Liver (tissue), 9 donors: ENCODE measurements around the gene PACS1. TPM values are rescaled to one million over a fixed set of nuclear protein-coding genes. Genes with fewer than 3 reads are reported as not detected.

Experiments
- DNase-seq: peaks from one replicate; pipeline ENCODE4 v3.0.0-alpha.2; 2017; ENCODE audit warnings: low spot score
- H3K27ac ChIP-seq, 2 donors: one replicate each; pipeline ENCODE4 v1.7.0; 2013; ENCODE audit warnings: inconsistent platforms in 2 of 2, low read length in 2 of 2, control low read depth in 1 of 2, low read depth in 1 of 2, mild to moderate bottlenecking in 1 of 2
- H3K27me3 ChIP-seq, 4 donors: one replicate each; pipeline versions ENCODE4 v1.6.1 to v1.7.0; 2013; ENCODE audit warnings: low read length in 3 of 4, inconsistent platforms in 1 of 4, mild to moderate bottlenecking in 1 of 4, moderate library complexity in 1 of 4; ENCODE audit not compliant: control insufficient read depth in 4 of 4, insufficient read depth in 4 of 4
- H3K36me3 ChIP-seq, 4 donors: one replicate each; pipeline versions ENCODE4 v1.6.1 to v1.7.0; 2013; ENCODE audit warnings: low read length in 3 of 4, mild to moderate bottlenecking in 3 of 4, low read depth in 1 of 4, moderate library complexity in 1 of 4; ENCODE audit not compliant: control insufficient read depth in 4 of 4, insufficient read depth in 3 of 4
- H3K4me1 ChIP-seq, 4 donors: one replicate each; pipeline versions ENCODE4 v1.6.1 to v1.7.0; 2013; ENCODE audit warnings: low read length in 3 of 4, mild to moderate bottlenecking in 3 of 4, moderate library complexity in 1 of 4; ENCODE audit not compliant: control insufficient read depth in 4 of 4, insufficient read depth in 4 of 4
- H3K4me3 ChIP-seq, 3 donors: one replicate each; pipeline versions ENCODE4 v1.6.1 to v1.7.0; 2013; ENCODE audit warnings: low read length in 3 of 3, control low read depth in 1 of 3, low read depth in 1 of 3, mild to moderate bottlenecking in 1 of 3
- H3K9ac ChIP-seq, 2 donors: one replicate each; pipeline ENCODE4 v1.7.0; 2013; ENCODE audit warnings: low read length in 2 of 2, mild to moderate bottlenecking in 2 of 2, moderate library complexity in 2 of 2, control low read depth in 1 of 2, low read depth in 1 of 2
- H3K9me3 ChIP-seq, 4 donors: one replicate each; pipeline versions ENCODE4 v1.6.1 to v1.7.0; 2013; ENCODE audit warnings: low read length in 3 of 4; ENCODE audit not compliant: control insufficient read depth in 4 of 4
- ATF3 ChIP-seq: IDR thresholded peaks from 2 replicates; pipeline ENCODE4 v1.6.1; 2016; ENCODE audit warnings: antibody characterized with exemption
- CTCF ChIP-seq: fragments of 150-350 bp; IDR thresholded peaks from 2 replicates; pipeline ENCODE4 v1.5.1; 2017; ENCODE audit warnings: improper control_type of control experiment, low read depth, low read length; ENCODE audit not compliant: missing input control
- EGR1 ChIP-seq, 2 donors: IDR thresholded peaks; 2 replicates each; pipeline ENCODE4 v1.6.1; 2016 to 2018; ENCODE audit warnings: antibody characterized with exemption in 2 of 2, low read depth in 2 of 2
- FOXA1 ChIP-seq: IDR thresholded peaks from 2 replicates; pipeline ENCODE4 v1.6.1; 2016; ENCODE audit warnings: antibody characterized with exemption
- FOXA2 ChIP-seq: IDR thresholded peaks from 2 replicates; pipeline ENCODE4 v1.6.1; 2016; ENCODE audit warnings: antibody characterized with exemption
- GABPA ChIP-seq, 2 donors: IDR thresholded peaks in 1 of 2; conservative IDR thresholded peaks in 1 of 2; 2 replicates each; pipeline ENCODE4 v1.6.1; 2016; ENCODE audit warnings: antibody characterized with exemption in 2 of 2, mild to moderate bottlenecking in 1 of 2, moderate library complexity in 1 of 2
- HNF4A ChIP-seq, 2 donors: conservative IDR thresholded peaks; 2 replicates each; pipeline ENCODE4 v1.6.1; 2016; ENCODE audit warnings: antibody characterized with exemption in 2 of 2, mild to moderate bottlenecking in 2 of 2
- HNF4G ChIP-seq: IDR thresholded peaks from 2 replicates; pipeline ENCODE4 v1.6.1; 2016; ENCODE audit warnings: antibody characterized with exemption
- JUND ChIP-seq, 2 donors: IDR thresholded peaks; 2 replicates each; pipeline ENCODE4 v1.6.1; 2016; ENCODE audit warnings: antibody characterized with exemption in 2 of 2
- MAX ChIP-seq: IDR thresholded peaks from 2 replicates; pipeline ENCODE4 v1.6.1; 2016; ENCODE audit warnings: antibody characterized with exemption
- NR2F2 ChIP-seq: IDR thresholded peaks from 2 replicates; pipeline ENCODE4 v1.6.1; 2016; ENCODE audit warnings: antibody characterized with exemption
- RAD21 ChIP-seq, 2 donors: IDR thresholded peaks; 2 replicates each; pipeline ENCODE4 v1.6.1; 2016; ENCODE audit warnings: antibody characterized with exemption in 2 of 2, mild to moderate bottlenecking in 2 of 2
- REST ChIP-seq: IDR thresholded peaks from 2 replicates; pipeline ENCODE4 v1.6.1; 2016; ENCODE audit warnings: antibody characterized with exemption, mild to moderate bottlenecking
- RXRA ChIP-seq, 2 donors: IDR thresholded peaks; 2 replicates each; pipeline ENCODE4 v1.6.1; 2017 to 2018; ENCODE audit warnings: antibody characterized with exemption in 2 of 2, mild to moderate bottlenecking in 1 of 2
- SP1 ChIP-seq: IDR thresholded peaks from 2 replicates; pipeline ENCODE4 v1.6.1; 2018; ENCODE audit warnings: antibody characterized with exemption, mild to moderate bottlenecking
- TAF1 ChIP-seq: conservative IDR thresholded peaks from 2 replicates; pipeline ENCODE4 v1.6.1; 2016; ENCODE audit warnings: antibody characterized with exemption, mild to moderate bottlenecking
- YY1 ChIP-seq: IDR thresholded peaks from 2 replicates; pipeline ENCODE4 v1.6.1; 2016; ENCODE audit warnings: antibody characterized with exemption, mild to moderate bottlenecking
- ZBTB33 ChIP-seq: IDR thresholded peaks from 2 replicates; pipeline ENCODE4 v1.6.1; 2016; ENCODE audit warnings: antibody characterized with exemption
- WGBS: extraction: QIAGEN DNeasy Blood & Tissue Kit; methylation state at CpG from one replicate; pipeline ENCODE4 v1.1.7; 2013; 5-methylcytosine and 5-hydroxymethylcytosine counted together
- polyA plus RNA-seq, 2 donors: library from polyadenylated mRNA; stranded (reverse) in 1 of 2; unstranded in 1 of 2; fragments of 200-250 nt in 1 of 2; fragments of >200 nt in 1 of 2; fragmentation: Nextera tagmentation in 1 of 2; extraction: Ambion mirVana in 1 of 2; gene quantifications; one replicate each; pipeline versions ENCODE4 v1.2.1 to v1.2.3, GENCODE V29; 2013 to 2015
- total RNA-seq, 2 donors: library from RNA; depleted of rRNA; stranded (reverse); fragments of >200 nt; gene quantifications; one replicate each; pipeline ENCODE4 v1.2.3, GENCODE V29; 2014
- donor health status: healthy.
- donor health status: healthy.
- donor health status: healthy.
- donor health status: healthy.
- donor health status: healthy.

Gene PACS1
- total and polyA plus RNA-seq, 4 donors, result 2.7 to 9.1 (median 7.3) TPM

- 98% methylated on average over 1 of the region's 1 CpG for WGBS
These were observed 124.3 kb downstream of the PACS1 start for GRCh38 chr11:66194391-66194790.

More at GRCh38 chr11:66194391-66194790, 124.3 kb downstream of the PACS1 start:
- Histone ChIP-seq H3K27me3 (no peaks in the 10 kb centered on the region), H3K27ac (no peak overlapping the region), H3K4me3 (no peak overlapping the region), H3K4me1 (peaks cover 0 to 2% (median 0%) of the 10 kb centered on the region in 4 donors), H3K36me3 (peaks cover 0 to 7% (median 3%) of the 10 kb centered on the region in 4 donors), H3K9ac (no peak overlapping the region), H3K9me3 (no peaks in the 10 kb centered on the region)
- DNase-seq, result no peak
- no peak for TF ChIP-seq YY1
- no peak for TF ChIP-seq FOXA1
- no peak for TF ChIP-seq HNF4G
- no peak for TF ChIP-seq CTCF
- no peak for TF ChIP-seq GABPA (IDR thresholded peaks at IDR 0.05 in 1 of 2, conservative IDR thresholded peaks at IDR 0.05 in 1 of 2)
- no peak for TF ChIP-seq MAX
- no peak for TF ChIP-seq JUND (IDR thresholded peaks at IDR 0.05)
- no peak for TF ChIP-seq NR2F2
- TF ChIP-seq ATF3, result no peak
- no peak for TF ChIP-seq ZBTB33
- no peak for TF ChIP-seq SP1
- no peak for TF ChIP-seq REST
- no peak for TF ChIP-seq FOXA2
- no peak for TF ChIP-seq HNF4A (conservative IDR thresholded peaks at IDR 0.05)
- TF ChIP-seq TAF1, result no peak
- TF ChIP-seq RXRA (IDR thresholded peaks at IDR 0.05), result no peak
- TF ChIP-seq RAD21 (IDR thresholded peaks at IDR 0.05), result no peak
- no peak for TF ChIP-seq EGR1 (IDR thresholded peaks at IDR 0.05; ENCODE audit: low read depth in 2 of 2)
